Erythroblast (primary cell): Measurements from ENCODE around the gene RCE1.

Experiments
- DNase-seq, 2 experiments: peaks; one replicate each; lab custom pipeline; 2025; lab: John Stamatoyannopoulos, UW
- GATA1 ChIP-seq: IDR thresholded peaks from 2 replicates; pipeline ENCODE4 v1.6.1; 2011; ENCODE audit warnings: low read depth, mild to moderate bottlenecking, control low read depth, low read length, moderate library complexity
- POLR2A ChIP-seq: IDR thresholded peaks from 2 replicates; pipeline ENCODE4 v1.6.1; 2011; ENCODE audit warnings: mild to moderate bottlenecking, low read length

Gene RCE1

GRCh38 chr11:66857927-66858185 is 14.6 kb downstream of the RCE1 start:
- no peak for TF ChIP-seq POLR2A
- no peak for TF ChIP-seq GATA1

GRCh38 chr11:66858186-66858938 is 15.1 kb downstream of the RCE1 start:
- no peak for DNase-seq
- TF ChIP-seq GATA1: no peak
- no peak for TF ChIP-seq POLR2A

More at GRCh38 chr11:66857927-66858185, 14.6 kb downstream of the RCE1 start:
- DNase-seq: peak in 1 of 2 experiments; percentile 29

GRCh38 chr11:66858939-66859685 is 15.9 kb downstream of the RCE1 start:
- no peak for DNase-seq
- no peak for TF ChIP-seq GATA1
- no peak for TF ChIP-seq POLR2A

GRCh38 chr11:66859686-66860448 is 16.6 kb downstream of the RCE1 start:
- DNase-seq: peak; percentile 22 to 29
- TF ChIP-seq POLR2A (no peak), GATA1 (no peak)

GRCh38 chr11:66860449-66860831 is 17.2 kb downstream of the RCE1 start:
- no peak for TF ChIP-seq POLR2A
- no peak for TF ChIP-seq GATA1

GRCh38 chr11:66861038-66861773 is 18.0 kb downstream of the RCE1 start:
- no peak for DNase-seq
- TF ChIP-seq GATA1: no peak
- peak; percentile 3 for TF ChIP-seq POLR2A

More at GRCh38 chr11:66860449-66860831, 17.2 kb downstream of the RCE1 start:
- no peak for DNase-seq

- TF ChIP-seq GATA1 (no peak), POLR2A (no peak)
- no peak for DNase-seq
These were observed 18.7 kb downstream of the RCE1 start for GRCh38 chr11:66861774-66862558.

GRCh38 chr11:66862559-66863037 is 19.4 kb downstream of the RCE1 start:
- DNase-seq: no peak
- TF ChIP-seq GATA1: no peak
- no peak for TF ChIP-seq POLR2A

GRCh38 chr11:66863428-66864125 is 20.3 kb downstream of the RCE1 start:
- no peak for DNase-seq
- no peak for TF ChIP-seq POLR2A

- TF ChIP-seq POLR2A (no peak), GATA1 (no peak)
- no peak for DNase-seq
These were observed 21.1 kb downstream of the RCE1 start for GRCh38 chr11:66864172-66864901.

- no peak for DNase-seq
- no peak for TF ChIP-seq POLR2A
- TF ChIP-seq GATA1: no peak
These were observed 21.9 kb downstream of the RCE1 start for GRCh38 chr11:66864924-66865697.
